H9 (cell line): ENCODE results near the gene LPCAT1. TPM values are rescaled to one million over a fixed set of nuclear protein-coding genes. Genes with fewer than 3 reads are reported as not detected.

Experiments used
- DNase-seq: peaks from one replicate; pipeline ENCODE4 v3.0.0-alpha.2; 2017
- H2AFZ ChIP-seq: one replicate; pipeline ENCODE4 v1.6.1; 2013; ENCODE audit warnings: mild to moderate bottlenecking, low read length, control low read depth, moderate library complexity
- H2AK5ac ChIP-seq: 2 replicates; pipeline ENCODE4 v1.6.1; 2013; ENCODE audit warnings: low read length, control low read depth, mixed read lengths; ENCODE audit not compliant: insufficient read length
- H2BK120ac ChIP-seq: one replicate; pipeline ENCODE4 v1.6.1; 2013; ENCODE audit warnings: low read depth, mild to moderate bottlenecking, low read length, control low read depth, inconsistent platforms; ENCODE audit not compliant: poor library complexity, severe bottlenecking
- H2BK12ac ChIP-seq: 2 replicates; pipeline ENCODE4 v1.6.1; 2013; ENCODE audit warnings: low read length, control low read depth, mixed read lengths, low read depth; ENCODE audit not compliant: insufficient read length
- H2BK15ac ChIP-seq: 2 replicates; pipeline ENCODE4 v1.6.1; 2013; ENCODE audit warnings: low read depth, low read length, control low read depth
- H2BK20ac ChIP-seq: one replicate; pipeline ENCODE4 v1.6.1; 2013; ENCODE audit warnings: low read depth, mild to moderate bottlenecking, low read length, control low read depth, inconsistent platforms; ENCODE audit not compliant: poor library complexity, severe bottlenecking
- H2BK5ac ChIP-seq: 2 replicates; pipeline ENCODE4 v1.6.1; 2013; ENCODE audit warnings: low read length, control low read depth, mixed read lengths; ENCODE audit not compliant: insufficient read length
- H3K14ac ChIP-seq: 2 replicates; pipeline ENCODE4 v1.6.1; 2013; ENCODE audit warnings: low read length, control low read depth; ENCODE audit not compliant: insufficient read depth
- H3K18ac ChIP-seq: 2 replicates; pipeline ENCODE4 v1.6.1; 2013; ENCODE audit warnings: low read depth, mild to moderate bottlenecking, mixed read lengths, low read length, control low read depth; ENCODE audit not compliant: insufficient read length
- H3K23ac ChIP-seq: 2 replicates; pipeline ENCODE4 v1.6.1; 2013; ENCODE audit warnings: low read length, control low read depth, mixed read lengths, low read depth; ENCODE audit not compliant: insufficient read length
- H3K23me2 ChIP-seq: 2 replicates; pipeline ENCODE4 v1.6.1; 2013; ENCODE audit warnings: low read depth, mild to moderate bottlenecking, mixed read lengths, low read length, control low read depth; ENCODE audit not compliant: insufficient read length, poor library complexity, severe bottlenecking
- H3K27ac ChIP-seq: 2 replicates; pipeline ENCODE4 v1.5.1; 2013; ENCODE audit warnings: low read length, control low read depth, mixed read lengths, low read depth; ENCODE audit not compliant: insufficient read length
- H3K27me3 ChIP-seq: 2 replicates; pipeline ENCODE4 v1.6.1; 2013; ENCODE audit warnings: low read length, control low read depth, inconsistent platforms; ENCODE audit not compliant: insufficient read depth
- H3K4ac ChIP-seq: 2 replicates; pipeline ENCODE4 v1.6.1; 2013; ENCODE audit warnings: low read depth, mild to moderate bottlenecking, control low read depth, inconsistent platforms, low read length, moderate library complexity
- H3K4me1 ChIP-seq: 2 replicates; pipeline ENCODE4 v1.6.1; 2013; ENCODE audit warnings: low read length, control low read depth, inconsistent platforms; ENCODE audit not compliant: insufficient read depth
- H3K4me2 ChIP-seq: 2 replicates; pipeline ENCODE4 v1.6.1; 2013; ENCODE audit warnings: low read length, control low read depth, mixed read lengths; ENCODE audit not compliant: insufficient read length, insufficient read depth
- H3K56ac ChIP-seq: 2 replicates; pipeline ENCODE4 v1.6.1; 2013; ENCODE audit warnings: low read depth, mild to moderate bottlenecking, mixed read lengths, low read length, control low read depth; ENCODE audit not compliant: insufficient read length
- H3K79me1 ChIP-seq: 2 replicates; pipeline ENCODE4 v1.6.1; 2013; ENCODE audit warnings: low read depth, mild to moderate bottlenecking, moderate library complexity, low read length, control low read depth, inconsistent platforms; ENCODE audit not compliant: insufficient read depth, poor library complexity, severe bottlenecking
- H3K79me2 ChIP-seq: 2 replicates; pipeline ENCODE4 v1.6.1; 2013; ENCODE audit warnings: low read length, control low read depth, inconsistent platforms; ENCODE audit not compliant: insufficient read depth
- H3K9ac ChIP-seq: 2 replicates; pipeline ENCODE4 v1.6.1; 2013; ENCODE audit warnings: low read length, control low read depth, mixed read lengths; ENCODE audit not compliant: insufficient read length; ENCODE audit errors: extremely low read depth
- H3K9me3 ChIP-seq: one replicate; pipeline ENCODE4 v1.6.1; 2013; ENCODE audit warnings: low read depth, low read length, inconsistent platforms; ENCODE audit not compliant: control insufficient read depth
- H3T11ph ChIP-seq: one replicate; pipeline ENCODE4 v1.6.1; 2013; ENCODE audit warnings: mild to moderate bottlenecking, low read length, control low read depth, inconsistent platforms
- H4K20me1 ChIP-seq: one replicate; pipeline ENCODE4 v1.6.1; 2013; ENCODE audit not compliant: control insufficient read depth, insufficient read length, insufficient read depth
- H4K5ac ChIP-seq: 2 replicates; pipeline ENCODE4 v1.6.1; 2013; ENCODE audit warnings: low read depth, mild to moderate bottlenecking, mixed read lengths, low read length, control low read depth; ENCODE audit not compliant: insufficient read length
- H4K8ac ChIP-seq: replicated peaks from 2 replicates; pipeline ENCODE4 v1.6.1; 2013; ENCODE audit warnings: low read length, control low read depth, mixed read lengths, low read depth; ENCODE audit not compliant: insufficient read length
- H4K91ac ChIP-seq: 2 replicates; pipeline ENCODE4 v1.6.1; 2013; ENCODE audit warnings: low read depth, mild to moderate bottlenecking, moderate library complexity, mixed read lengths, low read length, control low read depth; ENCODE audit not compliant: insufficient read length
- H3K27ac Mint-ChIP-seq, 3 experiments: 2 replicates in 2 of 3; 3 replicates in 1 of 3; pipeline ENCODE4 v1.8.0; 2020 to 2021; ENCODE audit warnings: mixed read lengths in 3 of 3, mild to moderate bottlenecking in 1 of 3, moderate library complexity in 1 of 3
- H3K27me3 Mint-ChIP-seq: 2 replicates; pipeline ENCODE4 v1.8.0; 2021; ENCODE audit warnings: low read depth, mild to moderate bottlenecking, moderate library complexity, mixed read lengths
- H3K36me3 Mint-ChIP-seq, 3 experiments: 2 replicates in 2 of 3; 3 replicates in 1 of 3; pipeline ENCODE4 v1.8.0; 2020 to 2021; ENCODE audit warnings: low read depth in 3 of 3, mixed read lengths in 3 of 3; ENCODE audit not compliant: insufficient read depth in 1 of 3
- H3K4me1 Mint-ChIP-seq, 2 experiments: 2 replicates each; pipeline ENCODE4 v1.8.0; 2020; ENCODE audit warnings: mixed read lengths in 2 of 2
- H3K4me3 Mint-ChIP-seq, 2 experiments: 2 replicates in 1 of 2; 3 replicates in 1 of 2; pipeline ENCODE4 v1.8.0; 2020 to 2021; ENCODE audit warnings: mild to moderate bottlenecking in 2 of 2, mixed read lengths in 2 of 2, moderate library complexity in 1 of 2
- H3K9me3 Mint-ChIP-seq, 2 experiments: 2 replicates in 1 of 2; 3 replicates in 1 of 2; pipeline ENCODE4 v1.8.0; 2020; ENCODE audit warnings: mild to moderate bottlenecking in 2 of 2, mixed read lengths in 2 of 2, moderate library complexity in 1 of 2
- CTCF ChIP-seq: fragments of 200-600 bp; sonication (generic); conservative IDR thresholded peaks from 3 replicates; pipeline ENCODE4 v1.8.0; 2021; ENCODE audit warnings: antibody characterized with exemption, mild to moderate bottlenecking
- WGBS: extraction: QIAGEN DNeasy Blood & Tissue Kit; methylation state at CpG from one replicate; pipeline ENCODE4 v1.1.7; 2013; ENCODE audit warnings: missing lambda C conversion rate, low lambda C conversion rate, mixed read lengths; ENCODE audit not compliant: insufficient read length; ENCODE audit errors: extremely low coverage; 5-methylcytosine and 5-hydroxymethylcytosine counted together
- total RNA-seq: library from RNA; stranded (reverse); gene quantifications from 2 replicates; pipeline ENCODE4 v1.2.1, GENCODE V29; 2021

LPCAT1 gene
- total RNA-seq, 1 experiment from 2014 or later, result 231 TPM

- peaks cover 10 to 40% (median 30%) of the 10 kb centered on the region in 3 experiments; a peak in 6 of 7 replicates for H3K36me3 Mint-ChIP-seq
- H2BK15ac ChIP-seq, result no peak overlapping the region
- peaks cover 12% of the 10 kb centered on the region for H3K79me1 ChIP-seq
- H3K23me2 ChIP-seq, result no peaks in the 10 kb centered on the region
- H3K27ac ChIP-seq, result no peak overlapping the region
- peaks cover 5% of the 10 kb centered on the region; the same call in 1 of the 2 replicates for H3K4me1 ChIP-seq
- no peaks in the 10 kb centered on the region for H3K9me3 Mint-ChIP-seq
- no peaks in the 10 kb centered on the region for H3K9me3 ChIP-seq
- no peak overlapping the region for H4K5ac ChIP-seq
- no peak overlapping the region for H3K4ac ChIP-seq
- no peak overlapping the region for H3K4me2 ChIP-seq
- no peaks in the 10 kb centered on the region for H3K27me3 Mint-ChIP-seq
- peak overlapping the region; percentile 21 to 74 (median 69); a peak in 5 of 7 replicates for H3K27ac Mint-ChIP-seq
- H3K4me3 Mint-ChIP-seq, result no peak overlapping the region
- no peak for DNase-seq
- H3K27me3 ChIP-seq, result no peaks in the 10 kb centered on the region
- H4K20me1 ChIP-seq, result peaks cover 2% of the 10 kb centered on the region
- H3K23ac ChIP-seq, result no peak overlapping the region
- no peak overlapping the region for H2AFZ ChIP-seq
- no peak overlapping the region for H2BK20ac ChIP-seq
- no peak overlapping the region for H2BK120ac ChIP-seq
- no peak overlapping the region for H2BK5ac ChIP-seq
- no peak for TF ChIP-seq CTCF
- peaks cover 46 to 49% of the 10 kb centered on the region in 2 experiments for H3K4me1 Mint-ChIP-seq
- H2AK5ac ChIP-seq, result no peak overlapping the region
- H2BK12ac ChIP-seq, result no peak overlapping the region
- H3K14ac ChIP-seq, result no peak overlapping the region
- no peak overlapping the region for H4K91ac ChIP-seq
- H3T11ph ChIP-seq, result no peak overlapping the region
- WGBS, result no CpG with 5 or more reads among the region's 10 CpGs
- H3K9ac ChIP-seq, result no peak overlapping the region
- H3K18ac ChIP-seq, result no peak overlapping the region
- H3K56ac ChIP-seq, result no peak overlapping the region
- H3K79me2 ChIP-seq, result peaks cover 50% of the 10 kb centered on the region; the same call in 1 of the 2 replicates
- no peak overlapping the region for H4K8ac ChIP-seq
These were observed 21.0 kb downstream of the LPCAT1 start for GRCh38 chr5:1502737-1503120.
